RWPE2 (cell line): Measurements from ENCODE around the gene AFM.

Experiments used
- ATAC-seq: fragments of 200-7000 bp; cut with Tn5 transposase; 3 replicates; pipeline ENCODE4 v1.9.1; 2021; ENCODE audit warnings: low read depth
- DNase-seq: peaks from one replicate; pipeline ENCODE4 v3.0.0-alpha.2; 2020; ENCODE audit warnings: low spot score
- H3K27ac ChIP-seq: fragments of 450-650 bp; 2 replicates; pipeline ENCODE4 v1.5.1; 2017; ENCODE audit warnings: mild to moderate bottlenecking; ENCODE audit not compliant: poor library complexity, severe bottlenecking
- H3K27me3 ChIP-seq: fragments of 250-450 bp; sonication (Bioruptor Pico); 2 replicates; pipeline ENCODE4 v1.5.1; 2021; ENCODE audit warnings: mild to moderate bottlenecking, moderate library complexity; ENCODE audit not compliant: insufficient read depth, poor library complexity, severe bottlenecking
- H3K36me3 ChIP-seq: fragments of 250-450 bp; sonication (Bioruptor Pico); 2 replicates; pipeline ENCODE4 v1.5.1; 2020; ENCODE audit warnings: low read depth, mild to moderate bottlenecking, moderate library complexity
- H3K4me1 ChIP-seq: fragments of 250-450 bp; sonication (Bioruptor Pico); 2 replicates; pipeline ENCODE4 v1.5.1; 2021; ENCODE audit warnings: mild to moderate bottlenecking, moderate library complexity; ENCODE audit not compliant: insufficient read depth, poor library complexity, severe bottlenecking
- H3K4me3 ChIP-seq: fragments of 250-450 bp; sonication (Bioruptor Pico); 2 replicates; pipeline ENCODE4 v1.5.1; 2021; ENCODE audit warnings: mild to moderate bottlenecking, moderate library complexity; ENCODE audit not compliant: severe bottlenecking
- H3K9me3 ChIP-seq: fragments of 250-450 bp; sonication (Bioruptor Pico); 2 replicates; pipeline ENCODE4 v1.5.1; 2021; ENCODE audit warnings: mild to moderate bottlenecking, moderate library complexity; ENCODE audit not compliant: severe bottlenecking
- CTCF ChIP-seq: fragments of 450-650 bp; IDR thresholded peaks from one replicate; pipeline ENCODE4 v1.5.1; 2017; ENCODE audit warnings: mild to moderate bottlenecking, moderate library complexity; ENCODE audit not compliant: poor library complexity, severe bottlenecking

Gene AFM

GRCh38 chr4:73434311-73434710, 47.2 kb upstream of the AFM start:
- DNase-seq (no peak), ATAC-seq (0 out of 3 replicates have a peak, but pooled peaks have one; percentile 35)
- H3K4me3 ChIP-seq: no peak overlapping the region
- TF ChIP-seq CTCF: peak; percentile 58
- no peak overlapping the region for H3K27ac ChIP-seq
- H3K27me3 ChIP-seq: peaks cover 16% of the 10 kb centered on the region
- H3K4me1 ChIP-seq: no peaks in the 10 kb centered on the region
- no peaks in the 10 kb centered on the region for H3K36me3 ChIP-seq
- no peaks in the 10 kb centered on the region for H3K9me3 ChIP-seq

- peaks cover 13% of the 10 kb centered on the region for H3K27me3 ChIP-seq
- no peak for DNase-seq
- no peaks in the 10 kb centered on the region for H3K4me1 ChIP-seq
- TF ChIP-seq CTCF: no peak
- H3K9me3 ChIP-seq: no peaks in the 10 kb centered on the region
- no peak within 1 kb of the TSS for H3K4me3 ChIP-seq
- no peaks in the 10 kb centered on the region for H3K36me3 ChIP-seq
- no peak within 1 kb of the TSS for H3K27ac ChIP-seq
- ATAC-seq: no peak
These were observed 45.6 kb upstream of the AFM start, which contains the start of gene AFP for GRCh38 chr4:73435984-73436383. Gene AFP (plus strand): TSS chr4:73436221. CDS start chr4:73436263, 42 bp downstream.

- H3K4me3 ChIP-seq: no peak overlapping the region
- TF ChIP-seq CTCF: no peak
- H3K27me3 ChIP-seq: peaks cover 7% of the 10 kb centered on the region
- H3K36me3 ChIP-seq: no peaks in the 10 kb centered on the region
- H3K9me3 ChIP-seq: no peaks in the 10 kb centered on the region
- H3K4me1 ChIP-seq: no peaks in the 10 kb centered on the region
- DNase-seq (no peak), ATAC-seq (no peak)
- no peak overlapping the region for H3K27ac ChIP-seq
These were observed 44.6 kb upstream of the AFM start for GRCh38 chr4:73436674-73437557.

GRCh38 chr4:73437558-73437956, 44.0 kb upstream of the AFM start:
- no peaks in the 10 kb centered on the region for H3K36me3 ChIP-seq

More at GRCh38 chr4:73437558-73437956, 44.0 kb upstream of the AFM start:
- H3K27me3 ChIP-seq: peaks cover 6% of the 10 kb centered on the region
- no peaks in the 10 kb centered on the region for H3K9me3 ChIP-seq
- ATAC-seq (no peak), DNase-seq (no peak)
- H3K27ac ChIP-seq: no peak overlapping the region
- no peak for TF ChIP-seq CTCF
- no peaks in the 10 kb centered on the region for H3K4me1 ChIP-seq
- H3K4me3 ChIP-seq: no peak overlapping the region
